ENCODE data around the gene ARMH4.

DNA sequence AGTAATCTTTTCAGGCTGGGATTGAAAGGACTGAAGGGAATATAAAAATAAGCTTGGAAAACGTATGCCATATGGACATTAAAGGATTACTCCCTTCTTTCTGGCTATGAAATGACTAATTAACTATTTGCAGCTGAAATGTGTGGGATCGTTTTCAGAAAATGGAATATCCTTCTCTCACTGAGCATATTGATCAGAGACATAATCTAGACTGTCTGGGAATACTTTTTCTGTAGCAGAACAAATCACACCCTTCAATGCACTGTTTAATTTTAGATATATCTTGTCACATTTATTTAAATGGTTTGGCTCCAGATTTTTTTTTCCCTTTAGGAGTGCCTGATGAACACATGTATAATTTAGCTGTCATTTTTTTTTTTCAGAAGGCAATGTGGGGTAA is 37.2 kb upstream of the ARMH4 start:
- TF ChIP-seq, protein P1, sequence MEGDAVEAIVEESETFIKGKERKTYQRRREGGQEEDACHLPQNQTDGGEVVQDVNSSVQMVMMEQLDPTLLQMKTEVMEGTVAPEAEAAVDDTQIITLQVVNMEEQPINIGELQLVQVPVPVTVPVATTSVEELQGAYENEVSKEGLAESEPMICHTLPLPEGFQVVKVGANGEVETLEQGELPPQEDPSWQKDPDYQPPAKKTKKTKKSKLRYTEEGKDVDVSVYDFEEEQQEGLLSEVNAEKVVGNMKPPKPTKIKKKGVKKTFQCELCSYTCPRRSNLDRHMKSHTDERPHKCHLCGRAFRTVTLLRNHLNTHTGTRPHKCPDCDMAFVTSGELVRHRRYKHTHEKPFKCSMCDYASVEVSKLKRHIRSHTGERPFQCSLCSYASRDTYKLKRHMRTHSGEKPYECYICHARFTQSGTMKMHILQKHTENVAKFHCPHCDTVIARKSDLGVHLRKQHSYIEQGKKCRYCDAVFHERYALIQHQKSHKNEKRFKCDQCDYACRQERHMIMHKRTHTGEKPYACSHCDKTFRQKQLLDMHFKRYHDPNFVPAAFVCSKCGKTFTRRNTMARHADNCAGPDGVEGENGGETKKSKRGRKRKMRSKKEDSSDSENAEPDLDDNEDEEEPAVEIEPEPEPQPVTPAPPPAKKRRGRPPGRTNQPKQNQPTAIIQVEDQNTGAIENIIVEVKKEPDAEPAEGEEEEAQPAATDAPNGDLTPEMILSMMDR (IDR thresholded peaks at IDR 0.05 in 4 of 5, conservative IDR thresholded peaks at IDR 0.05 in 1 of 5) = no peak
- no peak for TF ChIP-seq POLR2A (IDR thresholded peaks at IDR 0.05)
